ENCODE results near the gene TINAGL1. TPM values are rescaled to one million over a fixed set of nuclear protein-coding genes. Genes with fewer than 3 reads are reported as not detected.
A peak's percentile ranks its signal among the peaks of the same experiment; 100 is the strongest.

TINAGL1 gene
- total RNA-seq, 6 donors from 2014 or later = 71.3 to 191 (median 120) TPM

- Histone ChIP-seq H3K27ac (peak overlapping the region; percentile 85 to 92 (median 90)), H3K4me3 (peak overlapping the region in 3 of 4 donors; percentile 34 to 50 (median 46)), H3K4me1 (peaks cover 44 to 60% (median 51%) of the 10 kb centered on the region in 4 donors), H3K36me3 (peaks cover 0 to 33% (median 13%) of the 10 kb centered on the region in 4 donors), H3K27me3 (no peaks in the 10 kb centered on the region), H3K9me3 (no peaks in the 10 kb centered on the region)
- DNase-seq = peak; percentile 69 to 91
- WGBS, 2 donors = 32 to 37% methylated on average over 17 to 24 of the region's 62 CpGs
- peak; percentile 47 to 51 for ATAC-seq (ENCODE audit: low FRiP score in 2 of 2)
- TF ChIP-seq POLR2AphosphoS5 (IDR thresholded peaks at IDR 0.05) (peak; percentile 19 to 53), CTCF (IDR thresholded peaks at IDR 0.05) (peak in 1 of 6 experiments; percentile 9), EP300 (IDR thresholded peaks at IDR 0.05) (peak in 2 of 4 donors; percentile 82 to 83), POLR2A (IDR thresholded peaks at IDR 0.05) (peak in 2 of 4 donors; percentile 47)
These were observed 12.6 kb downstream of the TINAGL1 start for GRCh38 chr1:31588751-31589515.

GRCh38 chr1:31591425-31592093 is 15.2 kb downstream of the TINAGL1 start:
- Histone ChIP-seq H3K36me3 (peaks cover 0 to 9% (median 0%) of the 10 kb centered on the region in 4 donors), H3K4me3 (no peak overlapping the region), H3K27ac (no peak overlapping the region), H3K9me3 (no peaks in the 10 kb centered on the region), H3K4me1 (peaks cover 31 to 45% (median 37%) of the 10 kb centered on the region in 4 donors), H3K27me3 (no peaks in the 10 kb centered on the region)
- ATAC-seq (ENCODE audit: low FRiP score in 2 of 2) (no peak), DNase-seq (no peak)
- no peak for TF ChIP-seq POLR2A (IDR thresholded peaks at IDR 0.05)
- TF ChIP-seq CTCF (IDR thresholded peaks at IDR 0.05) = no peak
- no peak for TF ChIP-seq EP300 (IDR thresholded peaks at IDR 0.05)
- no peak for TF ChIP-seq POLR2AphosphoS5 (IDR thresholded peaks at IDR 0.05)
- 68 to 71% methylated on average over 11 of the region's 11 CpGs for WGBS, 2 donors

GRCh38 chr1:31592132-31592531 is 15.8 kb downstream of the TINAGL1 start:
- peaks cover 0 to 5% (median 0%) of the 10 kb centered on the region in 4 donors for H3K36me3 ChIP-seq
- peaks cover 26 to 40% (median 32%) of the 10 kb centered on the region in 4 donors for H3K4me1 ChIP-seq
- no peaks in the 10 kb centered on the region for H3K9me3 ChIP-seq
- H3K27ac ChIP-seq = no peak overlapping the region
- H3K27me3 ChIP-seq = no peaks in the 10 kb centered on the region
- DNase-seq (no peak), ATAC-seq (ENCODE audit: low FRiP score in 2 of 2) (no peak)
- TF ChIP-seq POLR2A (IDR thresholded peaks at IDR 0.05) (no peak), CTCF (IDR thresholded peaks at IDR 0.05) (no peak), POLR2AphosphoS5 (IDR thresholded peaks at IDR 0.05) (no peak), EP300 (IDR thresholded peaks at IDR 0.05) (no peak)
- H3K4me3 ChIP-seq = no peak overlapping the region

- DNase-seq (no peak), ATAC-seq (ENCODE audit: low FRiP score in 2 of 2) (no peak)
- Histone ChIP-seq H3K27me3 (no peaks in the 10 kb centered on the region), H3K4me1 (peaks cover 16 to 29% (median 21%) of the 10 kb centered on the region in 4 donors), H3K27ac (no peak overlapping the region), H3K9me3 (no peaks in the 10 kb centered on the region), H3K36me3 (no peaks in the 10 kb centered on the region), H3K4me3 (no peak overlapping the region)
- WGBS, 2 donors = 72 to 95% methylated on average over 3 to 5 of the region's 5 CpGs
- TF ChIP-seq CTCF (IDR thresholded peaks at IDR 0.05) = no peak
- TF ChIP-seq EP300 (IDR thresholded peaks at IDR 0.05) = no peak
- TF ChIP-seq POLR2AphosphoS5 (IDR thresholded peaks at IDR 0.05) = no peak
- TF ChIP-seq POLR2A (IDR thresholded peaks at IDR 0.05) = no peak
These were observed 16.9 kb downstream of the TINAGL1 start for GRCh38 chr1:31593136-31593665.
